RWPE2 (cell line): ENCODE results near the gene YEATS4.
A peak's percentile ranks its signal among the peaks of the same experiment; 100 is the strongest.

ENCODE experiments used
- ATAC-seq: fragments of 200-7000 bp; cut with Tn5 transposase; 3 replicates; pipeline ENCODE4 v1.9.1; 2021; ENCODE audit warnings: low read depth
- DNase-seq: peaks from one replicate; pipeline ENCODE4 v3.0.0-alpha.2; 2020; ENCODE audit warnings: low spot score
- H3K27ac ChIP-seq: fragments of 450-650 bp; 2 replicates; pipeline ENCODE4 v1.5.1; 2017; ENCODE audit warnings: mild to moderate bottlenecking; ENCODE audit not compliant: poor library complexity, severe bottlenecking
- H3K27me3 ChIP-seq: fragments of 250-450 bp; sonication (Bioruptor Pico); 2 replicates; pipeline ENCODE4 v1.5.1; 2021; ENCODE audit warnings: mild to moderate bottlenecking, moderate library complexity; ENCODE audit not compliant: insufficient read depth, poor library complexity, severe bottlenecking
- H3K36me3 ChIP-seq: fragments of 250-450 bp; sonication (Bioruptor Pico); 2 replicates; pipeline ENCODE4 v1.5.1; 2020; ENCODE audit warnings: low read depth, mild to moderate bottlenecking, moderate library complexity
- H3K4me1 ChIP-seq: fragments of 250-450 bp; sonication (Bioruptor Pico); 2 replicates; pipeline ENCODE4 v1.5.1; 2021; ENCODE audit warnings: mild to moderate bottlenecking, moderate library complexity; ENCODE audit not compliant: insufficient read depth, poor library complexity, severe bottlenecking
- H3K4me3 ChIP-seq: fragments of 250-450 bp; sonication (Bioruptor Pico); 2 replicates; pipeline ENCODE4 v1.5.1; 2021; ENCODE audit warnings: mild to moderate bottlenecking, moderate library complexity; ENCODE audit not compliant: severe bottlenecking
- H3K9me3 ChIP-seq: fragments of 250-450 bp; sonication (Bioruptor Pico); 2 replicates; pipeline ENCODE4 v1.5.1; 2021; ENCODE audit warnings: mild to moderate bottlenecking, moderate library complexity; ENCODE audit not compliant: severe bottlenecking
- TF ChIP-seq, protein P1 (sequence below): fragments of 450-650 bp; IDR thresholded peaks from one replicate; pipeline ENCODE4 v1.5.1; 2017; ENCODE audit warnings: mild to moderate bottlenecking, moderate library complexity; ENCODE audit not compliant: poor library complexity, severe bottlenecking

Gene YEATS4

GRCh38 chr12:69331519-69331908 is 28.0 kb upstream of the YEATS4 start:
- ATAC-seq (no peak), DNase-seq (no peak)
- H3K36me3 ChIP-seq = no peaks in the 10 kb centered on the region
- peak overlapping the region; percentile 20 for H3K4me3 ChIP-seq
- no peak overlapping the region for H3K27ac ChIP-seq
- H3K9me3 ChIP-seq = no peaks in the 10 kb centered on the region
- H3K4me1 ChIP-seq = peaks cover 9% of the 10 kb centered on the region
- no peaks in the 10 kb centered on the region for H3K27me3 ChIP-seq
- TF ChIP-seq, protein P1, sequence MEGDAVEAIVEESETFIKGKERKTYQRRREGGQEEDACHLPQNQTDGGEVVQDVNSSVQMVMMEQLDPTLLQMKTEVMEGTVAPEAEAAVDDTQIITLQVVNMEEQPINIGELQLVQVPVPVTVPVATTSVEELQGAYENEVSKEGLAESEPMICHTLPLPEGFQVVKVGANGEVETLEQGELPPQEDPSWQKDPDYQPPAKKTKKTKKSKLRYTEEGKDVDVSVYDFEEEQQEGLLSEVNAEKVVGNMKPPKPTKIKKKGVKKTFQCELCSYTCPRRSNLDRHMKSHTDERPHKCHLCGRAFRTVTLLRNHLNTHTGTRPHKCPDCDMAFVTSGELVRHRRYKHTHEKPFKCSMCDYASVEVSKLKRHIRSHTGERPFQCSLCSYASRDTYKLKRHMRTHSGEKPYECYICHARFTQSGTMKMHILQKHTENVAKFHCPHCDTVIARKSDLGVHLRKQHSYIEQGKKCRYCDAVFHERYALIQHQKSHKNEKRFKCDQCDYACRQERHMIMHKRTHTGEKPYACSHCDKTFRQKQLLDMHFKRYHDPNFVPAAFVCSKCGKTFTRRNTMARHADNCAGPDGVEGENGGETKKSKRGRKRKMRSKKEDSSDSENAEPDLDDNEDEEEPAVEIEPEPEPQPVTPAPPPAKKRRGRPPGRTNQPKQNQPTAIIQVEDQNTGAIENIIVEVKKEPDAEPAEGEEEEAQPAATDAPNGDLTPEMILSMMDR = no peak

DNA sequence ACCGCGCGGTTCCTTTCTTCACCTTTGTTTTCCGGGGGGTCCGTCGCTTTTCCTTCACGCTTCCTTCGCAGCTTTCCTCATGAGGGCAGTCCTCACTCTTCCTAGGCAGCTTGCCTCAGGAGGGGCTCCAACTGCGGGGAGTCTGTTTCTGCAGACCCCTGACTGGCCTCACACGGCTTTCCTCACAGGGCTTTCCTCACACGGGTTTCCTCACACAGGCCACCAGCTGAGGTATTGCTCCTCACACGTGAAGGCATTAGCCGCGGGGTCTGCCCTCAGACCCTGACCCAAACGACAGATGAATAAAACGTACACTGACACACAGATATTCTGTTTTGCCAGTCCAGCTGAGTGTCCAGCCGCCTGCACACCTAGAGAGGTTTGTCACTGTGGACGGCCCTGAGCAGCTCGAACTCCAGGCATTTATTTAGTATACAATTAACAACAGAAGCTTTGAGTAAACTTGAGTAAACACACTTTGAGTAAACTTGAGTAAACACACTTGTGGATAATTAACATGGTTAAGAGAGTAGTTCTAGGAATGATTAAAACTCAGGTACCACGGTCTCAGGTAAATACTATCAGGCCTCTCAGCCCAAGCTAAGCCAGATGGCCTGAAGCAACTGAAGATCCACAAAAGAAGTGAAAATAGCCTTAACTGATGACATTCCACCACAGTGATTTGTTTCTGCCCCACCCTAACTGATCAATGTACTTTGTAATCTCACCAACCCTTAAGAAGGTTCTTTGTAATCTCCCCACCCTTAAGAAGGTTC is 27.4 kb upstream of the YEATS4 start:
- Histone ChIP-seq H3K4me1 (peaks cover 9% of the 10 kb centered on the region), H3K4me3 (no peak overlapping the region), H3K27ac (no peak overlapping the region), H3K9me3 (no peaks in the 10 kb centered on the region), H3K36me3 (no peaks in the 10 kb centered on the region), H3K27me3 (no peaks in the 10 kb centered on the region)
- no peak for DNase-seq
- ATAC-seq = peak; percentile 21; the same call in 1 of the 3 replicates
- TF ChIP-seq, protein P1 = no peak

DNA sequence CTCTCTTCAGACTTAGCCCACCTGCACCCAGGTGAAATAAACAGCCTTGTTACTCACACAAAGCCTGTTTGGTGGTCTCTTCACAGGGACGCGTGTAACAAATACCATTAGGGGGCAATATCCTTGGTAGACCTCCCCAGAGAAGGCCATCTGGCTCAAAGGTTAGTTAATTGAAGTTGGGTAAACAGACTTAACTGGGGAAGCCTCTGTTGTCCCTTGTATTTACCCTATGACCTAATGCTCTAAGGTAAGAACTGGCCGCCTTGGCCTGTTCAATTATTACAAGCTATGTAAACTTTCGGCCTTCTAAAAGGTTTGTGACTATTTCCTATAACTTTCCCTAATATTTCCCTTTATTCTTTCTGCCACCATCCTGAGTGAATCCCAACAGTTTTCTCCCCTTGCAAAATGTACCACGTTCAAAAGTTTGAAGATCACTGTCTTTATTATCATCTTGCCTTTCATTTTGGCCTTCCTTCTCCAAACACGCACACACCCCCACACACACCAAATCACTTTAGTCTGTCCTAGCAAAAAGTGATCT is 26.7 kb upstream of the YEATS4 start:
- Histone ChIP-seq H3K27ac (no peak overlapping the region), H3K27me3 (no peaks in the 10 kb centered on the region), H3K36me3 (no peaks in the 10 kb centered on the region), H3K4me3 (no peak overlapping the region), H3K9me3 (no peaks in the 10 kb centered on the region), H3K4me1 (peaks cover 9% of the 10 kb centered on the region)
- no peak for ATAC-seq
- no peak for DNase-seq
- TF ChIP-seq, protein P1 = no peak

- Histone ChIP-seq H3K4me3 (no peak overlapping the region), H3K4me1 (peaks cover 9% of the 10 kb centered on the region), H3K27me3 (no peaks in the 10 kb centered on the region), H3K36me3 (no peaks in the 10 kb centered on the region), H3K27ac (no peak overlapping the region), H3K9me3 (no peaks in the 10 kb centered on the region)
- ATAC-seq (no peak), DNase-seq (no peak)
- TF ChIP-seq, protein P1 = no peak
Measured at GRCh38 chr12:69334158-69334557, 25.4 kb upstream of the YEATS4 start.
